T-cell (primary cell): ENCODE data around the gene RUNX1. TPM values are rescaled to one million over a fixed set of nuclear protein-coding genes. Genes with fewer than 3 reads are reported as not detected.

Experiments
- ATAC-seq, 4 experiments: fragments of 200-7000 bp in 3 of 4; fragments of 150-1000 bp in 1 of 4; cut with Tn5 transposase; replicated peaks in 1 of 4; 1 replicate in 3 of 4; 2 replicates in 1 of 4; pipeline ENCODE4 v1.10.0; 2021; ENCODE audit warnings: moderate library complexity in 3 of 4, mild to moderate bottlenecking in 2 of 4, moderate number of reproducible peaks in 1 of 4
- CTCF ChIA-PET, 2 donors: fragments of 300-600 bp; sonication (Branson Sonifier 250); formaldehyde crosslinking; loops; one replicate each; lab custom pipeline; 2022; ENCODE audit warnings: antibody characterized with exemption in 2 of 2; lab: Charles Lee
- POLR2A ChIA-PET, 2 donors: fragments of 300-600 bp; sonication (Branson Sonifier 250); formaldehyde crosslinking; loops; one replicate each; lab custom pipeline; 2022; ENCODE audit warnings: antibody characterized with exemption in 2 of 2; lab: Charles Lee
- DNase-seq, 35 experiments: peaks; one replicate each; pipeline versions ENCODE4 v3.0.0 to v3.0.0-alpha.2; 2013 to 2023
- H3K27ac ChIP-seq: one replicate; pipeline ENCODE4 v1.5.1; 2013; ENCODE audit warnings: low read length
- H3K27me3 ChIP-seq, 2 experiments: replicated peaks in 1 of 2; 1 replicate in 1 of 2; 2 replicates in 1 of 2; pipeline versions ENCODE4 v1.6.1 to v1.7.0; 2013; ENCODE audit warnings: low read length in 1 of 2, mixed read lengths in 1 of 2; ENCODE audit not compliant: control insufficient read depth in 2 of 2, insufficient read depth in 2 of 2; ENCODE audit errors: extremely low read depth in 1 of 2
- H3K36me3 ChIP-seq, 2 donors: 1 replicate in 1 of 2; 2 replicates in 1 of 2; pipeline versions ENCODE4 v1.6.1 to v1.7.0; 2013; ENCODE audit warnings: low read length in 1 of 2; ENCODE audit not compliant: control insufficient read depth in 2 of 2, insufficient read depth in 1 of 2; ENCODE audit errors: extremely low read depth in 1 of 2
- H3K4me1 ChIP-seq, 2 experiments: 1 replicate in 1 of 2; 2 replicates in 1 of 2; pipeline versions ENCODE4 v1.6.1 to v1.7.0; 2013; ENCODE audit warnings: low read length in 2 of 2, mixed read lengths in 1 of 2; ENCODE audit not compliant: insufficient read depth in 2 of 2, control insufficient read depth in 1 of 2; ENCODE audit errors: extremely low read depth in 1 of 2
- H3K4me3 ChIP-seq, 2 donors: 1 replicate in 1 of 2; 2 replicates in 1 of 2; pipeline versions ENCODE4 v1.5.1 to v1.7.0; 2013; ENCODE audit warnings: mild to moderate bottlenecking in 2 of 2, low read length in 1 of 2, moderate library complexity in 1 of 2; ENCODE audit not compliant: control insufficient read depth in 1 of 2; ENCODE audit errors: extremely low read depth in 1 of 2
- H3K9me3 ChIP-seq: 2 replicates; pipeline ENCODE4 v1.7.0; 2013
- H3K27ac Mint-ChIP-seq, 2 donors: one replicate each; pipeline ENCODE4 v1.8.0; 2020 to 2021; ENCODE audit warnings: mild to moderate bottlenecking in 2 of 2, mixed read lengths in 2 of 2
- H3K27me3 Mint-ChIP-seq, 2 donors: one replicate each; pipeline ENCODE4 v1.8.0; 2021 to 2022; ENCODE audit warnings: mixed read lengths in 2 of 2
- H3K36me3 Mint-ChIP-seq: one replicate; pipeline ENCODE4 v1.8.0; 2021; ENCODE audit warnings: mixed read lengths
- H3K4me1 Mint-ChIP-seq, 3 donors: one replicate each; pipeline ENCODE4 v1.8.0; 2020 to 2022; ENCODE audit warnings: mixed read lengths in 3 of 3, mild to moderate bottlenecking in 1 of 3
- H3K4me3 Mint-ChIP-seq, 3 donors: one replicate each; pipeline ENCODE4 v1.8.0; 2020 to 2022; ENCODE audit warnings: mild to moderate bottlenecking in 3 of 3, mixed read lengths in 3 of 3, moderate library complexity in 3 of 3
- H3K9me3 Mint-ChIP-seq, 3 donors: one replicate each; pipeline ENCODE4 v1.8.0; 2020 to 2022; ENCODE audit warnings: mixed read lengths in 3 of 3
- WGBS: methylation state at CpG from one replicate; pipeline ENCODE4 v1.1.5; 2013; ENCODE audit warnings: missing lambda C conversion rate; ENCODE audit not compliant: insufficient coverage; 5-methylcytosine and 5-hydroxymethylcytosine counted together
- total RNA-seq, 35 experiments: library from RNA in 6 of 35; stranded (reverse) in 6 of 35; fragments of 120-200 nt in 1 of 35; gene quantifications; one replicate each; pipeline versions ENCODE4 v1.2.1 to v1.2.4 and lab custom pipeline; 2013 to 2026

Gene RUNX1
- total RNA-seq, 5 donors from 2014 or later (not counting 1 experiment from before 2014, with no cell fraction given) = 87.0 to 117 (median 104) TPM

DNA sequence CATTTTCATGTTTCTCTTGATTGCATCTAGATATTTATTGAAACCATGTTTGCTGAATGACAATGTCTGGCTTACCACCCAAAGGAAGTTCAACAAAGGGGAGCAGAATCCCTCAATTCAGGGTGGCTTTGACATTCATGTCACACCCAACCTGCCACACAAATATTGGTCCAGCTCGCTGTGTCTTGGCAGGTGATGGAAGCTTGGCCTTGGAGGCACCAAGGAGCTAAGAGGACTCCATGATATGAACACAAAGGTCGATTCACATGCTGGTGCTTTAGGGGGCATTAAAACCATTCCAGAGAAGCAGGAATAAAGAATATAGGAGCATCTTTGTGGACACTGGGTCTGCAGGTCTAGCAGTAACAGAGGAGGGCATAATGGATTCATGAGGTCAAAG, 114.8 kb downstream of the RUNX1 start:
- no peak overlapping the region for H3K4me3 ChIP-seq
- H3K9me3 ChIP-seq = no peaks in the 10 kb centered on the region
- WGBS = 89% methylated on average over 1 of the region's 2 CpGs
- peaks cover 49 to 60% of the 10 kb centered on the region in 2 experiments for H3K4me1 ChIP-seq
- peak in 2 of 4 experiments; percentile 3 to 14 for ATAC-seq
- peak overlapping the region; percentile 93 to 99 for H3K27ac Mint-ChIP-seq
- peaks cover 4% of the 10 kb centered on the region for H3K36me3 Mint-ChIP-seq
- H3K27me3 ChIP-seq = no peaks in the 10 kb centered on the region
- peak overlapping the region; percentile 75 to 77 (median 77) for H3K4me3 Mint-ChIP-seq
- ChIA-PET POLR2A (interaction anchor here (0.5 to 1.7 kb wide), 6 partner anchors 16 to 484 kb away, joined by 3 to 8 read pairs (median 4); no protein-coding TSS in a partner anchor), CTCF (interaction anchor here (0.6 to 1.7 kb wide), 7 partner anchors 10 to 117 kb away, joined by 3 to 14 read pairs (median 4); no protein-coding TSS in a partner anchor)
- peaks cover 86 to 89% (median 89%) of the 10 kb centered on the region in 3 donors for H3K4me1 Mint-ChIP-seq
- peaks cover 0 to 4% (median 0%) of the 10 kb centered on the region in 3 donors for H3K9me3 Mint-ChIP-seq
- no peak for DNase-seq
- H3K27me3 Mint-ChIP-seq = no peaks in the 10 kb centered on the region
- peak overlapping the region; percentile 94 for H3K27ac ChIP-seq
- no peaks in the 10 kb centered on the region for H3K36me3 ChIP-seq

GRCh38 chr21:34933609-34934335, 115.3 kb downstream of the RUNX1 start:
- Mint-ChIP-seq H3K9me3 (peaks cover 0 to 4% (median 0%) of the 10 kb centered on the region in 3 donors), H3K27me3 (no peaks in the 10 kb centered on the region), H3K4me1 (peaks cover 83 to 89% (median 86%) of the 10 kb centered on the region in 3 donors), H3K27ac (peak overlapping the region; percentile 93 to 99), H3K36me3 (peaks cover 9% of the 10 kb centered on the region), H3K4me3 (peak overlapping the region; percentile 75 to 77 (median 77))
- peak overlapping the region in 1 of 2 donors; percentile 30 for H3K4me3 ChIP-seq
- ATAC-seq (peak; percentile 86 to 91 (median 89)), DNase-seq (peak in 27 of 35 experiments; percentile 6 to 79 (median 24))
- H3K27me3 ChIP-seq = no peaks in the 10 kb centered on the region
- H3K4me1 ChIP-seq = peaks cover 47 to 60% of the 10 kb centered on the region in 2 experiments
- no peaks in the 10 kb centered on the region for H3K9me3 ChIP-seq
- CTCF ChIA-PET = interaction anchor here (0.6 to 1.7 kb wide), 10 partner anchors 9 to 117 kb away, joined by 3 to 14 read pairs (median 3); no protein-coding TSS in a partner anchor
- peak overlapping the region; percentile 94 for H3K27ac ChIP-seq
- POLR2A ChIA-PET = interaction anchor here in 1 of 2 donors (0.5 to 1.7 kb wide), 6 partner anchors 17 to 169 kb away, joined by 3 to 8 read pairs (median 4); no protein-coding TSS in a partner anchor
- 0% methylated on average over 1 of the region's 3 CpGs for WGBS
- H3K36me3 ChIP-seq = no peaks in the 10 kb centered on the region

DNA sequence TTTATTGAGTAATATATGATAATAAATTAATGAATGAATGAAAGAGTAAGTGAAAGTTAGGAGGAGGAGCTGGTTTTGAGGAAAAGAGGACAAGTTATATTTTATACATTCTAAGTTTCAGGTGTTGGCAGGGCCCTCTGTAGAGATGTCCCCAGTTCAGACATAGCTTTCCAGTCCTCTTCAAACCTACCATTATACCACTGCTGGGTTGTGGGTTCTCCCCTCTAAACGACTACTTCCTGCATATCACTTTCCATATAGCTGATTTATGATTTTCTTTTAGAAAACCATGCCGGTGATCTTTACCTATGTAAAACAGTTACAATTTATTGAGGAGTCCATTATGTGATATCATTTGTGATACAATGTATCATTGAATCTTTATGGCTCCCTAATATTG, 116.9 kb downstream of the RUNX1 start:
- H3K9me3 ChIP-seq = no peaks in the 10 kb centered on the region
- CTCF ChIA-PET = interaction anchor here in 1 of 2 donors (0.6 to 1.4 kb wide), 5 partner anchors 15 to 115 kb away, joined by 3 to 4 read pairs (median 3); no protein-coding TSS in a partner anchor
- Mint-ChIP-seq H3K9me3 (peaks cover 0 to 4% (median 0%) of the 10 kb centered on the region in 3 donors), H3K4me3 (peak overlapping the region in 1 of 3 donors; percentile 77), H3K4me1 (peaks cover 74 to 87% (median 83%) of the 10 kb centered on the region in 3 donors), H3K27me3 (no peaks in the 10 kb centered on the region), H3K27ac (peak overlapping the region; percentile 93 to 99), H3K36me3 (peaks cover 11% of the 10 kb centered on the region)
- H3K36me3 ChIP-seq = peaks cover 0 to 3% of the 10 kb centered on the region in 2 donors
- POLR2A ChIA-PET = interaction anchor here (0.6 kb wide), 2 partner anchors 37 to 861 kb away, joined by 3 to 17 read pairs; no protein-coding TSS in a partner anchor
- ATAC-seq (no peak), DNase-seq (peak in 1 of 35 experiments; percentile 36)
- H3K27me3 ChIP-seq = no peaks in the 10 kb centered on the region
- WGBS = no CpG with 5 or more reads among the region's 2 CpGs
- H3K27ac ChIP-seq = peak overlapping the region; percentile 94
- no peak overlapping the region for H3K4me3 ChIP-seq
- H3K4me1 ChIP-seq = peaks cover 45 to 54% of the 10 kb centered on the region in 2 experiments

DNA sequence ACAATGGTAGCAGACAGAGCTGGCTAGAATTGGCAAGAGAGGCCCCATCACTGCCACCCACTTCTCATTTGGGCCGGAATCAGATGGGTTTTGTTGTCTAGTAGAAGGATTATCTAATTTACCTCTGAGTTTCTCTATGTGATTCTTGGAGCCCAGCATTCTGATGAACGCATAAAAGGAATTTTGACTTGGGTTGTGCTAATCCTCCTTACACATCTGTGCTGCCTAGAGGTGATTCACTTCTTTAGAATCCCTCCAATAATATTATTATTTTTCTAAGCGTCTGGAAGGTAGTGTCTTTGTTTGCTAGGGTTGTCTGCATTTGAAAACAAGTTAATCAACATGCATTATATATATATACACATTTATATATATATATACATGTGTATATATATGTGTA, 118.1 kb downstream of the RUNX1 start:
- Histone ChIP-seq H3K27ac (no peak overlapping the region), H3K27me3 (no peaks in the 10 kb centered on the region), H3K4me3 (no peak overlapping the region), H3K9me3 (no peaks in the 10 kb centered on the region), H3K4me1 (peaks cover 35 to 43% of the 10 kb centered on the region in 2 experiments), H3K36me3 (peaks cover 0 to 3% of the 10 kb centered on the region in 2 donors)
- no peak for ATAC-seq
- no peaks in the 10 kb centered on the region for H3K27me3 Mint-ChIP-seq
- WGBS = no CpG with 5 or more reads among the region's 3 CpGs
- no peak overlapping the region for H3K4me3 Mint-ChIP-seq
- DNase-seq = no peak
- ChIA-PET POLR2A (no interaction called here), CTCF (no interaction called here)
- peaks cover 72 to 83% (median 80%) of the 10 kb centered on the region in 3 donors for H3K4me1 Mint-ChIP-seq
- no peak overlapping the region for H3K27ac Mint-ChIP-seq
- H3K9me3 Mint-ChIP-seq = peaks cover 0 to 4% (median 0%) of the 10 kb centered on the region in 3 donors
- peaks cover 18% of the 10 kb centered on the region for H3K36me3 Mint-ChIP-seq

GRCh38 chr21:34928637-34929036, 120.5 kb downstream of the RUNX1 start:
- H3K27ac Mint-ChIP-seq = no peak overlapping the region
- ChIA-PET CTCF (no interaction called here), POLR2A (interaction anchor here (0.6 to 0.9 kb wide), 3 partner anchors 26 to 466 kb away, joined by 3 to 6 read pairs (median 3); no protein-coding TSS in a partner anchor)
- no CpG with 5 or more reads among the region's 4 CpGs for WGBS
- ATAC-seq (no peak), DNase-seq (no peak)
- no peaks in the 10 kb centered on the region for H3K27me3 Mint-ChIP-seq
- H3K9me3 ChIP-seq = no peaks in the 10 kb centered on the region
- peaks cover 0 to 4% (median 0%) of the 10 kb centered on the region in 3 donors for H3K9me3 Mint-ChIP-seq
- no peak overlapping the region for H3K4me3 Mint-ChIP-seq
- no peak overlapping the region for H3K27ac ChIP-seq
- peaks cover 71 to 81% (median 76%) of the 10 kb centered on the region in 3 donors for H3K4me1 Mint-ChIP-seq
- peaks cover 37% of the 10 kb centered on the region for H3K36me3 Mint-ChIP-seq
- H3K27me3 ChIP-seq = no peaks in the 10 kb centered on the region
- no peak overlapping the region for H3K4me3 ChIP-seq
- H3K36me3 ChIP-seq = peaks cover 0 to 9% of the 10 kb centered on the region in 2 donors
- peaks cover 20 to 27% of the 10 kb centered on the region in 2 experiments for H3K4me1 ChIP-seq

DNA sequence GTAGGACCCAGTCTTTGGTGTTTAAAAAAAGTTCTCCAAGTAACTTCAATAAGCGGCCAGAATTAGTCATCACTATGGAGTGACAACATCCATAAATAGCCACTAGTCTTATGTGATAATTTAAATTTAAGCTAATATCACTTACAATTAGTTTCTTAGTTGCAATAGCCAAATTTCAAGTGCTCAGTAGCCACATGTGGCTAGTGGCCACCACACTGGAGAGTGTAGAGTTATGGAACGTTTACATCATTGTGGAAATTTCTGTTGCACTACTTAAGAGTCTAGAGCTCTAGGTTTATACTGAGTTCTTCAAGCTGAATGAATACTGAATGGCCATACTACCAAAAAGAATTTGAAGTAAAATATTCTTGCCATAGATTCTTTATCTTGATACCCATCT, 121.1 kb downstream of the RUNX1 start:
- ChIA-PET POLR2A (interaction anchor here in 1 of 2 donors (0.7 kb wide), 1 partner anchor 25 kb away, joined by 5 read pairs; no protein-coding TSS in a partner anchor), CTCF (no interaction called here)
- ATAC-seq = no peak
- H3K4me3 ChIP-seq = no peak overlapping the region
- Mint-ChIP-seq H3K4me3 (no peak overlapping the region), H3K27ac (no peak overlapping the region), H3K27me3 (no peaks in the 10 kb centered on the region), H3K36me3 (peaks cover 38% of the 10 kb centered on the region), H3K4me1 (peaks cover 68 to 80% (median 76%) of the 10 kb centered on the region in 3 donors), H3K9me3 (peaks cover 0 to 4% (median 0%) of the 10 kb centered on the region in 3 donors)
- no peak for DNase-seq
- no peaks in the 10 kb centered on the region for H3K9me3 ChIP-seq
- WGBS = no CpG with 5 or more reads among the region's 2 CpGs
- peaks cover 17 to 21% of the 10 kb centered on the region in 2 experiments for H3K4me1 ChIP-seq
- peaks cover 0 to 9% of the 10 kb centered on the region in 2 donors for H3K36me3 ChIP-seq
- H3K27me3 ChIP-seq = no peaks in the 10 kb centered on the region
- no peak overlapping the region for H3K27ac ChIP-seq
